NT2/D1 (cell line): ENCODE data around the gene CABLES1.
A peak's percentile ranks its signal among the peaks of the same experiment; 100 is the strongest.

Source experiments
- DNase-seq: peaks from one replicate; pipeline ENCODE4 v3.0.0-alpha.2; 2011; ENCODE audit warnings: low read depth, low spot score
- H3K27me3 ChIP-seq: 2 replicates; pipeline ENCODE4 v1.6.0; 2011; ENCODE audit warnings: mild to moderate bottlenecking; ENCODE audit not compliant: insufficient read length, insufficient read depth
- H3K36me3 ChIP-seq: 2 replicates; pipeline ENCODE4 v1.6.1; 2011; ENCODE audit warnings: mild to moderate bottlenecking, low read length, mixed read lengths; ENCODE audit not compliant: insufficient read depth, insufficient read length
- H3K4me1 ChIP-seq: 2 replicates; pipeline ENCODE4 v1.5.1; 2011; ENCODE audit not compliant: insufficient read depth, insufficient read length
- H3K4me3 ChIP-seq: 2 replicates; pipeline ENCODE4 v1.5.1; 2011; ENCODE audit warnings: low read depth; ENCODE audit not compliant: insufficient read length
- H3K9ac ChIP-seq: 2 replicates; pipeline ENCODE4 v1.6.0; 2011; ENCODE audit warnings: low read depth; ENCODE audit not compliant: insufficient read length
- H3K9me3 ChIP-seq: 2 replicates; pipeline ENCODE4 v1.5.1; 2011; ENCODE audit warnings: mild to moderate bottlenecking, low read length; ENCODE audit not compliant: insufficient read depth
- SUZ12 ChIP-seq: IDR thresholded peaks from 2 replicates; pipeline ENCODE4 v1.6.1; 2011; ENCODE audit not compliant: insufficient read length, insufficient read depth; ENCODE audit errors: extremely low read depth
- YY1 ChIP-seq: IDR thresholded peaks from 2 replicates; pipeline ENCODE4 v1.6.1; 2011; ENCODE audit not compliant: insufficient read length, insufficient read depth
- ZNF274 ChIP-seq: IDR thresholded peaks from 2 replicates; pipeline ENCODE4 v1.6.1; 2011; ENCODE audit warnings: mild to moderate bottlenecking, low read depth, low read length

CABLES1 gene

DNA sequence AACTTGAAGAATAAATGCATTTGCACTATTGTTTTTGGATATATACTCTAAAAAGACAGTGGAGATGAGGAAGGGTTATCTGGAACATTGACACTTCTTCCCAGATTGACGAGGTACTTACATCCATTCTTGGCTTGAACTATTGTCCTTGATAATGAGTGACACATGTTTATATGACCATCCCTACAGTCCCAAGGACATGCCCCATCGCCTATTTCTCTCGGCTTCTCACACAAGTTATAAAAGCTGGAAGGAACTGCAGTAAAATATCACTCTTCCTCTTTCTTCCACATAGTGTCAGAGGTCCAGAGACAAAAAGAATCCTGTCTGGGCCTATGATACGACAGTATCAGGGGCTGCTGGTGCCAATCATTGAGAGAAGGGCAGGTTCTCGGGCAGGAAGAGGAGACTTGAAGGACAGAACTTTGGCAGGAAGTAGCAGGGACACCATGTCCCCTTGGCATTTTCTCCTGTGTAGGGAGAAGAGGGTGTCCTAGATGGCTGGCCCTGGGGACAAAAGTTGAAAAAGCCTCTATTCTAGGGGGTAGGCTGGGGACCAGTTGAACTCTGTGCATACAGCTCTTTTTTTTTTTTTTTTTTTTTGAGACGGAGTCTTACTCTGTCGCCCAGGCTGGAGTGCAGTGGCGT lies 5.8 kb upstream of the CABLES1 start:
- no peak overlapping the region for H3K4me3 ChIP-seq
- no peaks in the 10 kb centered on the region for H3K36me3 ChIP-seq
- no peaks in the 10 kb centered on the region for H3K4me1 ChIP-seq
- H3K9ac ChIP-seq, result no peak overlapping the region
- no peaks in the 10 kb centered on the region for H3K27me3 ChIP-seq
- TF ChIP-seq ZNF274, result no peak
- TF ChIP-seq SUZ12, result no peak
- TF ChIP-seq YY1, result no peak
- H3K9me3 ChIP-seq, result no peaks in the 10 kb centered on the region
- DNase-seq, result no peak

DNA sequence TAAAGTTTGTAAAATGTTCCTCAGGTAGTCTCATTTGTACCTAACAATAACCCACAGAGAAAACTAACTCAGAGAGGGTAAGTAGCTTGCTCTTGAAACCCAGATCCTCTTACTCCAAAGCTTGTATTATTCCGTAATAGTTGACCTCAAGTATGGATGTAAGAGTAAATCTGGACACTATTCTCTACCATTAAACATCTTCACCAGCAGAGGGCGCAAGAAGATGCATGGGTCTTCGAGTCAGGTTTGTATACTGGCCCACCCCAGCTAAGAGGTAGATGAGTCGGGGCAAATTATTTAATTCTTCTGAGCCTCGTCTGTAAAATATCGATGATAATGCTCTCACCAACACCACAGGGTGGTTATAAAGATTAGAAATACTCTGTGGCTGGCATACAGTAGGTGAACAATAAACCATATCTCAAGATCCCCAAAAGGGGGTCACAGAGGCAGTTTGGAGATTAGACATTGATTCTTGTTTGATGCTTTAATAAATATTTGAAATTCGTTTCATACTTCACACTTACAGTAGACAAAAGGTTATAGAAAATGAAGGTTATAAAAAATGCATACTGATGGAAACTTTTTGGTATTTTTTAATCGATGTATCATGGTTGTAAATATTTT lies 3.5 kb upstream of the CABLES1 start:
- no peaks in the 10 kb centered on the region for H3K36me3 ChIP-seq
- no peaks in the 10 kb centered on the region for H3K9me3 ChIP-seq
- no peak overlapping the region for H3K9ac ChIP-seq
- DNase-seq, result no peak
- no peak for TF ChIP-seq ZNF274
- TF ChIP-seq YY1, result no peak
- TF ChIP-seq SUZ12, result no peak
- H3K4me3 ChIP-seq, result no peak overlapping the region
- H3K27me3 ChIP-seq, result peaks cover 6% of the 10 kb centered on the region
- H3K4me1 ChIP-seq, result no peaks in the 10 kb centered on the region

DNA sequence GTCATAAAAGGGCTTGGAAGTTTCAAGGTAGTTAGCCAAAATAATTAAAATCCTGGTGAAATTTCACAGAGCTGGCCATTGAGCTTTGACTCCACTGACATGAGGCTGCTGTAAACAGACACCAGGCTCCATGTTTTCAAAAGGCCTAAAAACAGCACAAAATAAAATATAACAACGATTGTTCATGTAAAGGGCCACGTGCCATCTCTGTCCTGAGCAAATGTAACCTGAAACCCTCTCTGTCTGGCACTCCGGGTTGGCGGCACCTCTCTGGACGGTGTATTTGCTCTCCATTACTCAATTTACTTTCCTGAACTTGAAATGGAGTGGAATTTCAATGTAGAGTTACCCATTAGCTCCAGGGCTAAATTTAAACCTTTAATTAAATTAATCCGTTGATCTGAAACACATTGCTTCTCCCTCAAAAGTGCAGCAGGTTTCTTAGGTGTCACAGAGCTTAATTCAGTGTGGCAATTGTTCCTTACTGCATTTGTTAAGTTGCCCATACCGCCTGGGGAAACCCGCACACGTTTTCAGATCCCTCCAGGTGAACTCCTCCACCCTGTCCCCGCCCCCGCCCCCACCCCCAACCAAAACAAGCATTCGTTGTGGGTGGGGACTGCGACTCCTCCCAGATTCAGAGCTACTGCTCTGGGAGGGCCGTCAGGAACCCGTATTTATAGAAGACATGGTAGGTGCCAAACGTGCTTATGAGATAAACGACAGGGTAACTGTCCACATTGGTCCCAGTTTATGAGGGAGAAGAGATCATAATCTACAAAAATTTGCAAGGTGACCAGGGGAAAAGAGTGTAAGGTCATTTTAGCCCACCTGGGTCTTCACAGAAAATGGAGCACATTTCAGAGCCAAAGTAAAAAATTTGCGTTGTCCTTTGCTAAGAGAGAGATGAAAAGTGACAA lies 1.2 kb upstream of the CABLES1 start:
- Histone ChIP-seq H3K4me3 (peak overlapping the region; percentile 77), H3K4me1 (no peaks in the 10 kb centered on the region), H3K9me3 (no peaks in the 10 kb centered on the region), H3K27me3 (peaks cover 13% of the 10 kb centered on the region), H3K9ac (peak overlapping the region; percentile 84), H3K36me3 (no peaks in the 10 kb centered on the region)
- no peak for TF ChIP-seq YY1
- no peak for TF ChIP-seq SUZ12
- TF ChIP-seq ZNF274, result no peak
- DNase-seq, result no peak

DNA sequence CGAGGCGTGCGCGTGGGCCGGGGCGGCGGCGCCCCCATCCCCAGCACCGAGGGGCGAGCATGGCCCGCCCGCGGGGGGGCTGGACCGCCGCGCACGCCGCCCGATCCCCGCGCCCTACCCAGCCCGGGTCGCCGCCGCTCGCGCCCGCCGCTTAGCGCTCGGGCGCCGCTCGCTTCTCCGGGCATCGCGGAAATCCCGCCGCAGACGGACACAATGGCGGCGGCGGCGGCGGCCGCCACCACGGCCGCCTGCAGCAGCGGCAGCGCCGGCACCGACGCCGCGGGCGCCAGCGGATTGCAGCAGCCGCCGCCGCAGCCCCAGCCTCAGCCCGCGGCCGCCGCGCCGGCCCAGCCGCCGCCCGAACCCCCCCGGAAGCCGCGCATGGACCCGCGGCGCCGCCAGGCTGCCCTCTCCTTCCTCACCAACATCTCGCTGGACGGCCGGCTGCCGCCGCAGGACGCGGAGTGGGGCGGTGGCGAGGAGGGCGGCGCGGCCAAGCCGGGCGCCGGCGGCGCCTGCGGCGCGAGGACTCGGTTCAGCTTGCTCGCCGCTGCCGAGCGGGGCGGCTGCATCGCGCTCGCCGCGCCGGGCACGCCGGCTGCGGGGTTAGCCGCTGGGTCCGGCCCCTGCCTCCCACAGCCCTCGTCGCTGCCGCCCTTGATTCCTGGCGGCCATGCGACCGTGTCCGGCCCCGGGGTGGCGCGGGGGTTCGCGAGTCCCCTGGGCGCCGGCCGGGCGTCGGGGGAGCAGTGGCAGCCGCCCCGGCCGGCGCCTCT lies 453 bp downstream of the CABLES1 start:
- DNase-seq, result no peak
- Histone ChIP-seq H3K9me3 (no peaks in the 10 kb centered on the region), H3K36me3 (peaks cover 3% of the 10 kb centered on the region), H3K4me3 (peak overlapping the region; percentile 77), H3K9ac (peak overlapping the region; percentile 84), H3K27me3 (peaks cover 13% of the 10 kb centered on the region), H3K4me1 (no peaks in the 10 kb centered on the region)
- no peak for TF ChIP-seq ZNF274
- no peak for TF ChIP-seq YY1
- no peak for TF ChIP-seq SUZ12

DNA sequence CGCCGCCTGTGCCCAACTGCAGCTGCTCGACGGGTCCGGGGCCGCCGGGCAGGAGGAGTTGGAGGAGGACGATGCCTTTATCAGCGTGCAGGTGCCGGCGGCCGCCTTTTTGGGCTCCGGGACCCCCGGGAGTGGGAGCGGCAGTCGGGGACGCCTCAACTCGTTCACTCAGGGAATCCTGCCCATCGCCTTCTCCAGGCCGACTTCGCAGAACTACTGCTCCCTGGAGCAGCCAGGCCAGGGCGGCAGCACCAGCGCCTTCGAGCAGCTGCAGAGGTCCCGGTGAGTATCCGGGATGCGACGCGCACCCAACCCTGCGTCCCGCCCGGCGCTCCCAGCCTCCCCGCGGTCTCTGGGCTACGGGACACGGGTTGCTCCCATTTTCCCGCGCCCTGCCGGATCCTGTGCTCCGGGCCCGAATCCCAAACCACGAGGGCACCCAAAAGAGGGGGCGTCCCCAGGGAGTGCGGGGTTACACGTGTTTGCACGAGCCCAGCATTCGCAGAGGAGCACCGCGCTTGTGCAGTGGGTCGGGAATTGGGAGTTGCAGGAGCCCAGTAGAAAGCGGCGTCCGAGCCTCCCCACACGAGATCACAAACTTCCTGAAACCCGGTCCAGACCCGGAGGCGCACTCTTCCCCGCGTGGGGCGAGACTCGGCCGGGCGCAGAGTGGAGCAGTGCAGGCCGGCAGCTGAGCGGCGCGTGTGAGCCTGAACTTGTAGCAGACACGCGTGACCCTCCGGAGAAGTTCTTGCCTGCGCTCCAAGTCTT lies 1.2 kb downstream of the CABLES1 start:
- DNase-seq, result no peak
- Histone ChIP-seq H3K9me3 (no peaks in the 10 kb centered on the region), H3K4me3 (peak overlapping the region; percentile 77), H3K4me1 (peaks cover 6% of the 10 kb centered on the region), H3K27me3 (peaks cover 13% of the 10 kb centered on the region), H3K9ac (peak overlapping the region; percentile 84), H3K36me3 (peaks cover 3% of the 10 kb centered on the region)
- no peak for TF ChIP-seq ZNF274
- TF ChIP-seq SUZ12, result no peak
- no peak for TF ChIP-seq YY1

DNA sequence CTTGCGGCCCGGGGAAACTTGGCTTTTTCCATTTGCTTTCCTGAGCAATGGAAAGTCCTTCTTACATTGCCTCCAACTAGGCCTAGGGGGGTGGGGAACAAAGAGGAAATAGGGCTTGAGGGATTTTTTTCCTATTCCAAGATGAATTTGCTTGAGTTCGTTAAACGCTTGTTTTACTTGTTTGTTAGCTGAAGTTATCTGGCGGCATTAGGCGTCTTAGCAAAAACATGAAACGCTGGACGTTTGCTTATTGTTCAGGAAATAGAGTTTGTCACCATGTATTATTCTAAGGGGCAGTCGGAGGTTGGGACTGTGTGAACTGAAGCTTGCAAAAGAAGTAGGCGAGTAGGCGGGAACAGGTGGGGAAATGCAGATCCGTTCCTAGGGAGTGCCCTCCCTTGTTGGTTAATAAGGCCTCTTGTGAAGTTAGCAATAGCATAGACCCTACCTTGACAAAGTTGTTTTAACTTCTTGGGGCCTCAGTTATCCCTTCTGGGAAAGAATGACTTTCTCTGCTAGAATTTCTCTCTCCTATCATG lies 1.9 kb downstream of the CABLES1 start:
- TF ChIP-seq YY1, result no peak
- no peak for TF ChIP-seq SUZ12
- TF ChIP-seq ZNF274, result no peak
- Histone ChIP-seq H3K4me1 (peaks cover 6% of the 10 kb centered on the region), H3K4me3 (peak overlapping the region; percentile 77), H3K36me3 (peaks cover 4% of the 10 kb centered on the region), H3K9ac (peak overlapping the region; percentile 84), H3K9me3 (no peaks in the 10 kb centered on the region), H3K27me3 (peaks cover 13% of the 10 kb centered on the region)
- DNase-seq, result no peak
